Inflammatory macrophage (primary cell): ENCODE data around the gene TTC9C.
A peak's percentile ranks its signal among the peaks of the same experiment; 100 is the strongest.
"Not testable (repeated sequence)": the region's sequence is repeated elsewhere in the genome, so short reads cannot be mapped to it uniquely, and the experiment has no call there.

Experiments
- DNase-seq, 2 donors: peaks; one replicate each; pipeline ENCODE4 v3.0.0-alpha.2; 2020 to 2022

The TTC9C gene

DNA sequence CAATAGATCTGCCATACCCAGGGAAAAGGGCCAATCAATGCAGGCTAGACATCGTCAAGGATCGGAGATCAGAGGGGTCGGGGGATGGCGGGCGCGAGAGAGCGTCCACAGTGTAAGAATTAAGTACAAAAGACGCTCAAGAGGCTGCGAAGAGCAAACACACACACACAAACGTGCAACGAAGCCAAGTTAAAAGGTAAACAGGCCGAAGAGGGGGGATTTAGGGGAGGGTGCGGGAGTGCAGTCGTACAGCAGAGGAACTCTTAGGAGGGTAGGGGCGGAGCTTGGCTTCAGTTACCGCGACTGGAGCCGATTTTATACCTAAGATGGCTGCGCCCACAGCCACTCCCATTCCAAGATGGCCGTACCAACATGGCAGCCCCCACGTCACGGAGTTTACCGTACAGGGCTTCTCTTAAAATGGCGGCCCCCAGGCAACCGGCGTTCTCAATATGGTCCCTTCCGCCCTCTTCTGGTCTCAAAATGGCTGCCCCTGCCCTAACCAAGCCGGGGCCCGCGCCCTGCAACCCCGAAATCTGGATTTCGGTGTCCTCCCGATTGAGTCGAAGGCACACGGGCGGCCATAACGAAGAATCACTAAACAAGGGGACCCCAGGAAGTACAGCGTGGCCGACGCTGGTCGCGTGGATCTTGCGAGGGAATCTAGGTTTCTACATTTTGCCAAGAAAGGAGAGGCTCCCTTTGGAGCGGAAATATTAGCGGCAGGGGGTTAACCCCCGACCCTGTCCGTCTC lies 18.9 kb upstream of the TTC9C start:
- peak; percentile 99 for DNase-seq

DNA sequence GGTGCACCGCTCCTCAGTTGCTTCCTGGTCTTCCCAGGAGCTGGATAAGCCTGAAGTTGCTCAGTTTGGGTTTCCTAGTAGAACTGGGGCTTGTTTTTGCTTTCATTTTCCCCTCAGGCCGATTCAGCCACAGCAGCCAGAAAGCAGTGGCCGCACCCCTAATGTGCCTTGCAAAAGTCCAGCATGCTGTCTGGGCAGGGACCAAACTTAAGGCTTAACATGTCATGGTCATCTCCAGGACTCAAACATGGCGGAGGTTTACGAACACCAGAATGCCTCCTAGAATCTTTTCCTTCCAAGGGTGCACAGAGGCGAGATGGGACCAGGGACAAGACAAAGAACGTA lies 18.3 kb upstream of the TTC9C start:
- peak; percentile 24 to 44 for DNase-seq

DNA sequence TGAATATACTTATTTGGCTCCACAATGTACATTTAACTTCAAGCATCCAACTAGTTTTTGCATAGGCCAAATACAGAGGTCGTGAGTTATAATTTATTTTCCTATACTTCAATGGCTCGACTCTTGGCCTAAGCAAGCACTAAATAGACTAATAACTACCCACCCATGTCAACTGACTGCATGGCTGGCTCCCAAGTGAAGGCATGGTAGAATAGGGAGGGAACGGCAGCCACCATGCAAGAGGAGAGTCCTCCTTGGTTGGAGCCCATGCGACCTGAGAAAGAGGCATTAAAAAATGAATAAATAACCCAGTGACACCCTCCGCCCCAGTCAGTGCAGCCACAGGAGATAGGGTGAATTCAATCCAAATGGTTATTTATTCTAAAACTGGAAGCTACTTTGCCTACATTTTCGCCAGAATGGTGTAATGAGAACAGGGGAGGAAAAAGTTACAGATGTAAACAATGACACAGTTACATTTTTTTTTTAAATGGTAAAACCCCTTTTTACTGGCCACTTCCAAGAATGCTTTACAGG lies 15.9 kb upstream of the TTC9C start:
- no peak for DNase-seq

DNA sequence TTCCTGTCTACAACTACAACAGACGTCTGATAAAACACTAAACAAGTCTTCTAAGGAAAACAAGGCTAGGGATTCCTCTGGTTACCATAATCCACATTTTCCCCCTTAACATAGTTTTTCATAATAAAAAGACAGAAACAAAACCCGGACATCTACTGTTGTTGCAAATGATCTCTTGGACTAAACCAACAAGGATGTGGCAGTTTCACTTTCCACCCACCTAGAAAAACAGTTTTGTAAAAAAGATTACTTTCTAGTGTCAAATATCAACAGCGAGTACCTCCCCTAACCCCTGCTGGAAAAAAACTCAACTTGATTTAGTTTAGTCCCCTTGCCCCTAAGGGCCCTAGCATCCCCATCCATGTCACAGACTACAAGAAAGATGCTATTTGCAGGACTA lies 15.4 kb upstream of the TTC9C start:
- DNase-seq: no peak

DNA sequence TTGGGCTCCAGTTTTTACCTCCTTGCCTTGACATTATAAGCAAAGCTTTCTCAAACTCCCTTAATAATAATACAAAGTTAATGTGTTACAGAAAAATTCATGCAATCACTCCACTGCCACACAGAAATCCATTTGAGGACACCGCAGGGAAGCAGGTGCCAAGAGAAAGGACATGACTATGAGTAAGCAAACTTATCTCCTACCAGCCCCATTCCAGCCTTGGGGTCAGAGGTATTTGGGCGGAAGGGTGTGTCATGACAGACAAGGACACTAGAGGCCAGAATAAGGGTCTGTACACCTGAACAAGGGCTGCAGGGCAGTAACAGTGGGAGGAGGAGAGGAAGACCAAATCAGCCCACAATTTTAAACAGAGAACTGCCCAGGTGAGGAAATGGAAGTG lies 14.9 kb upstream of the TTC9C start:
- no peak for DNase-seq

DNA sequence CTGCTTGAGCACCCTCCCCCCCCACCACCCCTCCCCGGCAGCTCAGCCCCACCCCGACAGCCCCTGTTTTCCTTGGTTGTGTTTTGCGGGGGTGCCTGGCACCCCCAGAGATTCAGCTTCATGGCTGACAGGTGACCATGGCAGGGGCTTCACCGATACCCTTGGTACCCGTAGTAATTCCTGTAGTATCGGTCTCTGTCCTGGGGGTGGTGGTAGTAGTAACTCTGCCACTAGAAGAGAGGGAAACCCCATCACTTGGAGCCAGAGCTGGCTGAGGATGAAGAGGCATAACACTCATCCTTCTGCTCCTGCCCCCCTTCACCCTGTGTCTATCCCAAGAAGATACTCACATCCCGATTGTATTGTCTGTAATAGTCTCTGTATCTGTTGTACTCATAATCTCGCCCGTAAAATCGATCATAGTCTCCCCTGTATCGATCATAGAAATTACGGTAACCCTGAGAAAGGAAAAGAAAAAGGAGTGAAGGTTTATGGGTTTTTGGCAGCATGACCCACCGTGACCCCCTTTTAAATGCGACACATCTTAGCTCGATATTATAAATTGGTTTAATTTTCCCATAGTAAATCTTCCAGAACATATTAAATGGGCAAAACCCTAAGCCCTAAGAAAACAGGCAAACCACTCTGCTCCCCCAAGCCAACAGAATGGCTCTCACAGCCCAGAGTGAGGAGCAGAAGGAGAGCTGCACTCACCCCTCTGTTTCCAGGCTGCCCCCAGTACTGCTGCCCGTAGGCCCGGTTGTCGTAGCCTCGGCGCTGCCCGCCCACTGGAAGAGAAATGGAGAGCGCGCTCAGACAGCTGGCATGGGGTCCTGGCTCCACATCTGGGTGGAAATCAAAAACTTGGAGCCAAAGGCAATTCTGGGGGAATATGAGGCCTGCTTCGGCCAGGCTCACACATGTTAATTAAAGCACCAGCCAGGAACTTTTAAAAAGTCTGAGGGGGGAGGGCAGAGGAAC lies 12.8 kb upstream of the TTC9C start:
- DNase-seq: no peak

DNA sequence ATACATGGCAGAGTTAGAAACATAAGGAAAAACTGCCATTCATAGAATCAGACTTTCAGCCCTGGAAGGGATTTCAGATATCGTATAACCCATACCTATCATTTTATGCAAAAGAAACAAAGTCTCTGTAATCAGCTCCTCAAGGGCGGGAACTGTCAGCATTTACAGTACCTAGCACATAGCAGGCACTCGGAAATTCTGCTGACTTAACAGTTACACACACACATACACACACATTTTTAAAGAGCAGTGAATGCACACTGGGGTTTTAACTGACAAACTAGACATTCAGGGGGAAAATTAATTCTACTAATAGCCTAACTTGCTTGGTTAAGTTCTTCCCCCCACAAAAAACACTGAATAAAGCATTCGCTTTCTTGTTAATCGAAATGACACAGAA lies 12.1 kb upstream of the TTC9C start:
- DNase-seq: no peak

DNA sequence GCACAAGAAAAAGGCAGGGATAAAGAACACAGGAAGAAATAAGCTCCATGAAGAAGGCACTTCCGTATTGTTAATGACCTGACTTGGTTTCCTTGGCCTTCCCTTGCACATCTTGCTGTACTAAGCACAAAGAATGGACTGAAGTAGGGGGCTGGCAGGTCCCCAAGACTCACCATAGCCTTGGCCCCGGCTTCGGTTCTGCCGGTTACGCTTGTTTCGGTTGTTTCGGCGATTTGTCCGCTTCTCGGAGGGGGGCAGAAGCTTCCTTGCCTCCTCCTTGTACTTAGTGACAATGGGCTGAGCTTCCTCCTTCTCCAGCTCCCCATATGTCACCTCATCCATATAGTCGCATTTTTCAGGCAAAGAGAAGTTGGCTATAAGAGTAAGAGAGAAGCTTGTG lies 11.5 kb upstream of the TTC9C start:
- no peak for DNase-seq

DNA sequence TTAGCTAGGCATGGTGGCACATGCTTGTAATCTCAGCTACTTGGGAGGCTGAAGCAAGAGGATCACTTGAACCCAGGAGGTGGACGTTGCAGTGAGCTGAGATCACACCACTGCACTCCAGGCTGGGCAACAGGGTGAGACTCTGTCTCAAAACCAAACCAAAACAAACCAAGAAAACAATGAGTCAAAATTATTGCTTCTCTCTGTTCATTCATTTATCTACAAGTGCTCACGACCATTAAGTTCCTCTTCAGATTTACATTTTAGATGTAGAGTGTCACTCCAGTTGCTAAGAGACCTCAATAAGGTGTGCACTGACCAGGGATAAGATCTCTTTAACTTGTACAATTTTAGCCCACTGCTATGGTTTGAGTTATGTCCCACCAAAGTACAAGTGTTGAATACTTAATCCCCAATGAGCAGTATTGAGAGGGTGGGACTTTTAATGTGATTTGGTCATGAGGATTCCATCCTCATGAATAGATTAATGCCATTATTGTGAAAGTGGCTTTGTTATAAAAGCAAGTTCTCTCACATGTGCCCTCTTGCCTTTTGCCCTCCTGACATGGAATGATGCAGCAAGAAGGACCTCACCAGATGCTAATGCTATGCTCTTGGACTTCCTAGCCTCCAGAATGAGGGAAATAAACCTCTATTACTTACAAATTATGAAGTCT lies 8.8 kb upstream of the TTC9C start:
- DNase-seq: no peak

DNA sequence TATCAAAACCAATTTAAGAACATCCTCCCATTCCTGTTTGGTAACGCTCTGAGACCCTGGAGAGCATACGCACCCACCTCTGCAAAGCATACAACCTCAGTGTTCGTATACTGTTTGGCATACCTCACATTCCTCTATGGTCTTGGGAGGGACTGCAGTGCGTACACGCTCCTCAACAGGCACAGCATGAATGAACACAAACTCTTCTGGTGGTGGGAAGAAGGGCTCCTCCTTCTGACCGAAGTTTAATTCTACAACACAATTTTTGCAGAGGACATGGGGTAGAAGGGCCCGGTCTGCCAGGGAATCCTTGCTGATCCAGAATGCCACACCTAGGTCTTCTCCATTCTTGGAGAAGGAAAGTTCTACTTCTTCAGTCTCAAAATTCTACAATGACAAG lies 6.3 kb upstream of the TTC9C start:
- DNase-seq: no peak

DNA sequence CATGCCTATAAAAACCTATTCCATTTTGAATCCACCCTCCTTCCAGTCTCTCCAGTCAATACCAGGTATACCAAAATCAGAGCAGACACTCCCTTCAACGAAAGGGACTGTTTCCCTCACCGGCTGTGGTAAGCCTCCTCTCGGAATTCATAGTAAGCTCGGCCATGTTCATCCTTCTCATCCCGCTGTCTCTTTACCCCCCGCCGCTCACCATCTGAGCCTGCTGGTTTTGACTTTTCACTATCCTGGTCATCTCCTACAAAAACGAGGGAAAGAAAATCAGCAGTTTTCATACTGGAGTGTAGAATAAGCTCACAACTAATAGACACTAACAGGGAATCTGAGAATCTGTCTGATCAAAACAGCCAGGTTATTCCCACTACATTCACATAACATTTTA lies 4.1 kb upstream of the TTC9C start:
- DNase-seq: no peak

DNA sequence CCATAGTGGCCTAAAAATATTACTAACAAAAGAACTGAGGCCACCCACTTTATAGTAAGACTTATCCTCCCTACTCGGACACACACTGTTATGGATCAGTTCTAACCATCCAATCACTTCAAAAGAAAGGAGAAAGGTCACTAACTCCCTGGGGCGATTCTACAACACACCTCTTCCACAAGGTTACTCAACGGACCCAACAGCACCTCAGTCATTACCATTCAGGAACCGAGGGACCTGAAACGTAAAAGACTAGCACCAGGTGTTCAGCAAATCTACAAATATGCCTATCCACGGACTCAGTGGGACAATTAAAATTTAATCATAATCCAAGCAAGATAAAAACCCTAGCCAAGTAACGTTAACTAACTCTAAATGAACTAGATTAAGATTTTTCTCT lies 2.6 kb upstream of the TTC9C start:
- DNase-seq: no peak

DNA sequence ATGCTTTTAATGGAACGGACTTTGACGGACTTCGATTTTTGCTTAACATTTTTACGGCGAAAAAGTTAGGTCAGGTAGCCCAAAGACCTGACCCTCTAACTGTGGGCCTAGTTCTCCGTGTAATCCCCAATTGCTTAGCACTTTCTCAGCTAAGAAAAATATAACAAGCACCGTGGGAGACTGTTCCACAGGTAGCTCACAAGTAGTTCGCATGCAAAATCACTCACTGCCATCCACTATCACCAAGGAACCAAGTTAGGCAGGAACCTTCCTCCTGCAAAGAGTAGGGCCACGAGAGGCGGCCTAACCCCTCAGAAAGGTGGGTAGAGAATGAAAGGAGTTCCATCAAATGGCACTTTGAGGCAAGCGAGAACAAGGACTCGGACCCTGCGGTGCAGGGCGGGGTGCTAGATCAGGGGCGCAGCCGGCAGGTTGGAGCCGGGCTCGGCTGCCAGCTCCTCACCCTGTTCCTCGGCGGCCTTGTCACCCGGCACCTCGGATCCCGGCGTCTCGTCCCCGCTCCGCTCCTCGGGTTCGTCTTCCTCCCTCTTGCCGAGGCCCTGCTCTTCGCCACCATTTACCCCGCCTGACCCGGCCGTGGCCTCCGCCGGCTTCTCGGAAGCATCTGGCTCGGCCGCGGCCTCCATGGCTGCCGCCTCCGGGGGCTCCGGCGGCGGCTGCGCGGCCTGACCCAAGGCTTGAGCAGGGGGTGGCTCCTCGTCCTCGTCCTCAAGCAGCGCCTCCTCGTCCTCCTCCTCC lies 2.0 kb upstream of the TTC9C start:
- DNase-seq: no peak

DNA sequence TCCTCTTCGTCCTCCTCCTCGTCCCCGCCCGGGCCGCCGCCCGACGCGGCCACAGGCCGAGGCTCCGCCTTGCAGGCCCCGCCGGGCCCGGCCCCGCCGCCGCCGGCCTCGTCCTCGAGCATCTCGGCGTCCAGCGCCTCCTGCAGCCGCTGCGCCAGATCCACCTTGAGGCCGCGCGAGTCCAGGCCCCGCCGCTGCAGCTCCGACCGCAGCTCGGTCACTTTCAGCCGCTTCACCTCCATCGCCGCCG lies 1.4 kb upstream of the TTC9C start:
- DNase-seq: no peak

DNA sequence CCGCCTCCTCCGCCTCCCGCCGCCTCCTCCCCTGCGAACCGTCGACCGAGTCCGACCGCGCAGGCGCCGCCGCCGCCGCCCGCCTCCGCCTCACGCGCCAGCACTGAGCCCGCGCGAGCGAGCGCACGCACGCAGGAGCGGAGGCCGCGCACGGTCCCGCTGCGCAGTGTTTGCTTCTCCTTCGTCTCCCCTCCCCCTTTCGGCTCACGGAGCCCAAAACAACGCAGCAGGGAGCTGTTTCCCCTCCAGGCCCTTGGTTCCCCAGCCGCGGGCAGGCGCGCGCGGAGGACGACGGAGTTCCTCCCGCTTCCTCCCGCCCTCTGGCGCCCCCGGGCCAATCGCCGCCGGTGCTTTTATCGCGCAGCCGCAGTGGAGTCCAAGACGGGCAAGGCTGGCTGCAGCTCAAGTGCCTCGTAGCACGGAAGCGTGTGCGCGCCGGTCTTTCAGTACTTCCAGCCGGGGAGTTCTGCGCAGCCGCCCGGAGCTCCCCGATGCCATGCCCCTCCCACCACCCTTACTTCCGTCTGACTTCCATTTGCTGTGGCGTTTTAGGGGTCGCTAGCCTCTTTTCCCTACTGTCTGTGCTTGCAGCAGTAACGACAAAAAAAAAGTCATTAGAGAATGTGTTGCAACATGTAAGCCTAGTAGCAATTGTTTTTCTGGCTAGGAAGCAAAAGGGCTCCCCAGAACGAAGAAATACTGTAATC lies 968 bp upstream of the TTC9C start, which contains the start of gene HNRNPUL2:
Gene HNRNPUL2, minus strand, starts transcription at position 293 of the 707 bp plus-strand sequence. CDS start 301 bp downstream, outside the sequence.
- peak; percentile 100 for DNase-seq

DNA sequence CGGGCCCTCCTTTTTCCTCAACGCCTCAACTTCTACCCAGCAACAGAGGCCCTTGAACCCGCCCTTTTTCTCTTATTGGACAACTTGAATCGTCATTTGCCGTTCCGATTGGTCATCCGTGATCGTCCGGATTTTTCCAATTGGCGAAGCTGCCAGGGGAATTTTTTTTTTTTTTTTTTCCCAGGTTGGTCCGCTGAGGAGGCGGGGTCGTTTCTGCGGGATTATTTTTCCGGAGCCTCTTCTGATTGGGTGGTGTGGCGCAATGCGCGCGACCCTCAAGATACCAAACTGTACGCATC lies 465 bp upstream of the TTC9C start:
- peak; percentile 97 to 99 for DNase-seq

DNA sequence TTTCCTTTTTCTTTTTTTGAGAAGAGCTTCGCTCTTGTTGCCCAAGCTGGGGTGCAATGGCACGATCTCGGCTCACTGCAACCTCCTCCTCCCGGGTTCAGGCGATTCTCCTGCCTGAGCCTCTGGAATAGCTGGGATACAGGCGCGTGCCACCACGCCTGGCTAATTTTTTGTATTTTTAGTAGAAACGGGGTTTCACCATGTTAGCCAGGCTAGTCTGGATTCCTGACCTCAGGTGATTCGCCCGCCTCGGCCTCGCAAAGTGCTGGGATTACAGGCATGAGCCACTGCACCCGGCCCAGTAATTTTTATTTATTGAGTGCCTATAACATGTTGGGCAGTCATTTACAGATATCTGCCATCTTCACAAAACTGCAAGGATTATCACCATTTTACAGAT lies 1.8 kb downstream of the TTC9C start:
- DNase-seq: not testable (repeated sequence)

DNA sequence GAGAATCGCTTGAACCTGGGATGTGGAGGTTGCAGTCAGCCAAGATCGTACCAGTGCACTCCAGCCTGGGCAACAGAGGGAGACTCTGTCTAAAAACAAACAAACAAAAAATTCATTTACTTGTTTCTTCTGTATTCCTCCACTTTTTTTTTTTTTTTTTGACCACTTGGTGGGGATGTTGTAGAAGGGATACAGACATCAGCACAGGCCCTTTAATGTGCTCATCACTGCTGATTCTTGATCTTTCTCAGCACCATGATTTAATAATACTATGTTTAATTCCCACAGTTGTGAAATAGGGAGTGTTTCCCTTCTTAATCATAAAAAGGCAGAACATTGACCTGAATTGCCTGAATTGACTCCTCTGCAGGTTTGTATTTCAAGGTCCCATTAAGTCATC lies 4.5 kb downstream of the TTC9C start:
- DNase-seq: peak; percentile 16 to 44

DNA sequence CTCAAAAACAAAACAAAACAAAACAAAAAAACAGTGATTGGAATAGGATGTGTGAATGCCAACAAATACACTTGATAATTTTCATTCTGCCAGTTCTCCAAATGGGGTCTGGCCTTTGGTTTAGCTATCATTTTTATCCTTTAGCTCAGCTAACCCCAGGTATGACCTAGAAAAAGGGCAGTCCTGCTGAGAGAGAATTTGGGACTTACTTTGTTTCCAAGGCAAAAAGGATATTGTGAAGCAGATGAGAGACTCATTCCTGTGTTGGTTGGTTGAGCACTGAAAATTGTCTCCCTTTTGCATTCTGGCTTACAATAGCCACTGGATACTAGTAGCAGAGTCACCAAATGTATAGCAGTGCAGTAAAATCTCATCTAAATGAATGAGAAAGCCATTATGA lies 8.9 kb downstream of the TTC9C start:
- no peak for DNase-seq

DNA sequence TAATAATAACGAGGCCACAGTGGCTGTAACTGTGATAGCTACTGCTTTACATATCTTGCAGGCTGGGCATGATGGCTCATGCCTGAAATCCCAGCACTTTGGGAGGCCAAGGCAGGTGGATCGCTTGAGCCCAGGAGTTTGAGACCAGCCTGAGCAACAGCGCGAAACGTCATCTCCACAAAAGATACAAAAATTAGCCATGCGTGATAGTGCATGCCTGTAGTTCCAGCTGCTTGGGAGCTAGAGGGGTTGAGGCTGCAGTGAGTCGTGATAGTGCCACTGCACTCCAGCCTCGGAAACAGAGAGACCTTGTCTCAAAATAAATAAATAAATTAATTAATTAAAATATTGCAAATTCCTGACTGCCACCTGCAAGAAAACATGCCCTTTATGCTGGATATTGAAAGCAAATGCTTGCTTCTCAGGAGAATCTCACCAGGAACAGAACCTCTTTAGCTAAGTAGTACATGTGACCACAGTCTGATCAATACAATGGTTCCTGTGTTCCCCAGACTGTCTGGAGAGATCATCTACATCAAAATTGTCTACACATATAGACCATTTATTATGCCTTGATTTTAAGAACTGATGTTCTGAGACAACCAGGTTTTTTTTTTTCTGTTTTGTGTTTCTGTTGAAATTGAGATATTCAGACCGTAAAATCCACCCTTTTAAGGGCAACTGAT lies 19.3 kb downstream of the TTC9C start:
- no peak for DNase-seq

DNA sequence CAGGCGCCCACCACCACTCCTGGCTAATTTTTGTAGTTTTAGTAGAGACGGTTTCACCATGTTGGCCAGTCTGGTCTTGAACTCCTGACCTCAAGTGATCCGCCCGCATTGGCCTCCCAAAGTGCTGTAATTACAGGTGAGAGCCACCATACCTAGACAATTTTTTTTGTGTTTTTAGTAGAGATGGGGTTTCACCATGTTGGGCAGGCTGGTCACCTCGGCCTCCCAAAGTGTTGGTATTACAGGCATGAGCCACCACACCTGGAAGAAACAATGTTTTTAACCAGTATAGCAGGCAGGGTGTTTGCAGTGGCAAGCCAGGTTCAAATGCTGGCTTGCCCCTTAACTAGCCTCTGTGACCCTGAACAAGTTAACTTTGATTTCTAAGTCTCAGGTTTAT lies 21.6 kb downstream of the TTC9C start:
- DNase-seq: not testable (repeated sequence)
